SK-N-MC (cell line): ENCODE measurements around the gene MMADHC.

Source experiments
- EZH2 ChIP-seq: fragments of 200-600 bp; sonication (generic); IDR thresholded peaks from one replicate; pipeline ENCODE4 v1.6.1; 2017; ENCODE audit warnings: antibody characterized with exemption
- FOXP2 ChIP-seq: optimal IDR thresholded peaks from 2 replicates; pipeline ENCODE3; 2011; ENCODE audit warnings: mild to moderate bottlenecking, moderate library complexity; ENCODE audit not compliant: insufficient read depth; ENCODE audit errors: extremely low read length, control extremely low read depth
- POLR2AphosphoS5 ChIP-seq: IDR thresholded peaks from 2 replicates; pipeline ENCODE4 v1.6.1; 2012; ENCODE audit warnings: mild to moderate bottlenecking, low read depth, low read length, borderline replicate concordance

DNA sequence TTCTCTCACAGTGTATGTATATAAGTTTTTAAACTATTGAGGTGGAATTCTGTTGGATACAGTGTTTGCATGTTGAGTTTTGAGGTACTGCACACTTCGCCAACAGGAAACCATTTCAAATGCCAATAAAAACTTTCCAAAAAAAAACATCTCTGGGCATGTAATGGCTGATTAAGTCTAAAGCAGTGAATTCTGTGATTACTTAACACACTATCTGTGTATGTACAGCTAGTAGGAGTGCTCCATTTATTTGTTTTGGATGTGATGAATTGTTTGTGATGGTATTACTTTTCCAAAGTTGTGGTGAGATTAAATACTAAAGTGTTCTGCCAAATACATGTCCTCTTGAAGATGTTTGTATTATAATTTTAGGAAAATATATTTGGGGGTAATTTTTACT, 31.1 kb downstream of the MMADHC start:
- TF ChIP-seq EZH2 (no peak), POLR2AphosphoS5 (no peak), FOXP2 (no peak)
